Measurements from ENCODE around the gene PRKRA. TPM values are rescaled to one million over a fixed set of nuclear protein-coding genes. Genes with fewer than 3 reads are reported as not detected.

Gene PRKRA
- total RNA-seq, 1 donor from 2014 or later: 50.7 TPM

Other genes starting within 250 kb of the PRKRA start
- gene PJVK, start 203 bp upstream of the PRKRA start, total RNA-seq: 1.7 and 2.3 TPM in 2 replicates
- gene FKBP7, start 27.4 kb upstream of the PRKRA start, total RNA-seq: 2.7 and 3.5 TPM in 2 replicates
- gene PLEKHA3, start 29.3 kb upstream of the PRKRA start, total RNA-seq: 24.0 and 24.9 TPM in 2 replicates

All from T-helper 2 cell treated with Interferon-gamma antibody and Interleukin-4, amounts not matched to agents 100 ng/mL and 5 ng/mL, for 36 hours (primary cell).